Colonic mucosa (tissue), 4 donors: ENCODE data around the gene SLC35C1. TPM values are rescaled to one million over a fixed set of nuclear protein-coding genes. Genes with fewer than 3 reads are reported as not detected.
A peak's percentile ranks its signal among the peaks of the same experiment; 100 is the strongest.
"Not testable (repeated sequence)": the region's sequence is repeated elsewhere in the genome, so short reads cannot be mapped to it uniquely, and the experiment has no call there.

Source experiments
- DNase-seq: peaks from one replicate; pipeline ENCODE4 v3.0.0-alpha.2; 2020
- H3K27ac ChIP-seq: fragments of 200-600 bp; one replicate; pipeline ENCODE4 v1.8.0; 2021
- H3K27me3 ChIP-seq: fragments of 200-600 bp; one replicate; pipeline ENCODE4 v1.8.0; 2021
- H3K36me3 ChIP-seq: fragments of 200-600 bp; one replicate; pipeline ENCODE4 v1.8.0; 2021
- H3K4me1 ChIP-seq: fragments of 200-600 bp; one replicate; pipeline ENCODE4 v1.8.0; 2021; ENCODE audit warnings: mild to moderate bottlenecking
- H3K4me3 ChIP-seq: fragments of 200-600 bp; one replicate; pipeline ENCODE4 v1.8.0; 2021
- H3K9ac ChIP-seq, 2 donors: one replicate each; pipeline ENCODE4 v1.7.0; 2013; ENCODE audit warnings: control low read depth in 2 of 2, low read depth in 2 of 2, low read length in 2 of 2
- H3K9me3 ChIP-seq: fragments of 200-600 bp; one replicate; pipeline ENCODE4 v1.8.0; 2021
- CTCF ChIP-seq: fragments of 200-600 bp; IDR thresholded peaks from one replicate; pipeline ENCODE4 v1.8.0; 2022; ENCODE audit warnings: antibody characterized with exemption, mild to moderate bottlenecking
- intact Hi-C: fragments of 100-400 bp; cut with DNase I; formaldehyde crosslinking; loops from one replicate; pipeline ENCODE4 v1.14.1; 2022
- total RNA-seq, 2 donors: library from RNA; stranded (reverse); fragmentation: NEBNext Ultra II Directional in 1 of 2; extraction: Animal tissue kit (Norgen Biotek cat#: 25700) in 1 of 2; gene quantifications; one replicate each; pipeline ENCODE4 v1.2.1, GENCODE V29; 2021
- donor health status: healthy.
- donor health status: DM: no; HTN: no; CAD: no.
- donor health status: DM: no; HTN: no; CAD: no.

Gene SLC35C1
- total RNA-seq, 2 donors from 2014 or later = 37.5 to 45.2 TPM

- Histone ChIP-seq H3K27me3 (no peaks in the 10 kb centered on the region), H3K9me3 (no peaks in the 10 kb centered on the region), H3K4me3 (no peak overlapping the region), H3K27ac (no peak overlapping the region), H3K36me3 (no peaks in the 10 kb centered on the region), H3K9ac (peak overlapping the region in 1 of 2 donors; percentile 17), H3K4me1 (peaks cover 5% of the 10 kb centered on the region)
- TF ChIP-seq CTCF = no peak
- no peak for DNase-seq
- intact Hi-C loops = no loop called here
Observed at GRCh38 chr11:45807792-45808238, 2.9 kb downstream of the SLC35C1 start.

- H3K27ac ChIP-seq, H3K4me1 ChIP-seq, H3K36me3 ChIP-seq, intact Hi-C loops, H3K4me3 ChIP-seq, H3K9ac ChIP-seq, DNase-seq, H3K9me3 ChIP-seq, H3K27me3 ChIP-seq: not testable (repeated sequence)
Observed at GRCh38 chr11:45808427-45808826, 3.5 kb downstream of the SLC35C1 start.

GRCh38 chr11:45809456-45810395 lies 4.8 kb downstream of the SLC35C1 start:
- H3K4me3 ChIP-seq = no peak overlapping the region
- no peaks in the 10 kb centered on the region for H3K27me3 ChIP-seq
- no peak overlapping the region for H3K9ac ChIP-seq
- H3K4me1 ChIP-seq = peaks cover 5% of the 10 kb centered on the region
- DNase-seq = no peak
- TF ChIP-seq CTCF = no peak
- H3K9me3 ChIP-seq = no peaks in the 10 kb centered on the region
- no peak overlapping the region for H3K27ac ChIP-seq
- H3K36me3 ChIP-seq = no peaks in the 10 kb centered on the region
- intact Hi-C loops = no loop called here

- peaks cover 5% of the 10 kb centered on the region for H3K4me1 ChIP-seq
- H3K9ac ChIP-seq = no peak overlapping the region
- no peak overlapping the region for H3K4me3 ChIP-seq
- TF ChIP-seq CTCF = no peak
- H3K27me3 ChIP-seq = no peaks in the 10 kb centered on the region
- DNase-seq = no peak
- H3K27ac ChIP-seq = no peak overlapping the region
- no peaks in the 10 kb centered on the region for H3K36me3 ChIP-seq
- intact Hi-C loops = no loop called here
- H3K9me3 ChIP-seq = no peaks in the 10 kb centered on the region
Observed at GRCh38 chr11:45810431-45811108, 5.6 kb downstream of the SLC35C1 start.

- no peak for DNase-seq
- no peaks in the 10 kb centered on the region for H3K9me3 ChIP-seq
- H3K4me1 ChIP-seq = peaks cover 4% of the 10 kb centered on the region
- intact Hi-C loops = no loop called here
- H3K4me3 ChIP-seq = no peak overlapping the region
- no peak overlapping the region for H3K9ac ChIP-seq
- TF ChIP-seq CTCF = no peak
- no peaks in the 10 kb centered on the region for H3K36me3 ChIP-seq
- no peak overlapping the region for H3K27ac ChIP-seq
- no peaks in the 10 kb centered on the region for H3K27me3 ChIP-seq
Observed at GRCh38 chr11:45811109-45811435, 6.1 kb downstream of the SLC35C1 start.
